H1 (cell line): ENCODE measurements around the gene KDR. TPM values are rescaled to one million over a fixed set of nuclear protein-coding genes. Genes with fewer than 3 reads are reported as not detected.

Experiments
- CTCF ChIA-PET: fragments of 300-600 bp; sonication (Branson Sonifier 250); formaldehyde crosslinking; loops from one replicate; lab custom pipeline; 2021; ENCODE audit not compliant: partially characterized antibody; lab: Charles Lee
- POLR2A ChIA-PET: fragments of 300-600 bp; sonication (Branson Sonifier 250); formaldehyde crosslinking; loops from one replicate; lab custom pipeline; 2021; ENCODE audit warnings: inconsistent platforms; ENCODE audit not compliant: partially characterized antibody; lab: Charles Lee
- DNase-seq, 2 experiments: peaks; one replicate each; pipeline versions ENCODE4 v3.0.0 to v3.0.0-alpha.2; 2010 to 2022; ENCODE audit warnings: low spot score in 2 of 2, low read depth in 1 of 2, mixed read lengths in 1 of 2
- FAIRE-seq: peaks from 2 replicates; lab custom pipeline; 2011; peaks lifted over from hg19 to GRCh38; lab: Jason Lieb, UNC
- H2AFZ ChIP-seq: 2 replicates; pipeline ENCODE4 v1.8.1; 2012; ENCODE audit warnings: low read length, inconsistent platforms
- H2AK5ac ChIP-seq: 2 replicates; pipeline ENCODE4 v1.6.1; 2013; ENCODE audit warnings: low read depth, low read length
- H2BK120ac ChIP-seq: replicated peaks from 2 replicates; pipeline ENCODE3; 2013; ENCODE audit warnings: low read depth, low read length, inconsistent platforms
- H2BK12ac ChIP-seq: 2 replicates; pipeline ENCODE4 v1.6.1; 2013; ENCODE audit warnings: low read depth, low read length
- H2BK15ac ChIP-seq: 2 replicates; pipeline ENCODE4 v1.6.1; 2013; ENCODE audit warnings: low read length
- H2BK20ac ChIP-seq: 2 replicates; pipeline ENCODE4 v1.6.1; 2013; ENCODE audit warnings: low read length
- H2BK5ac ChIP-seq: 2 replicates; pipeline ENCODE4 v1.6.1; 2013; ENCODE audit warnings: low read depth, low read length
- H3K14ac ChIP-seq: 2 replicates; pipeline ENCODE4 v1.6.1; 2013; ENCODE audit warnings: inconsistent platforms; ENCODE audit not compliant: insufficient read length
- H3K18ac ChIP-seq: 2 replicates; pipeline ENCODE4 v1.6.1; 2013; ENCODE audit warnings: low read length; ENCODE audit errors: extremely low read depth
- H3K23ac ChIP-seq: 2 replicates; pipeline ENCODE4 v1.6.1; 2013; ENCODE audit warnings: inconsistent platforms; ENCODE audit not compliant: insufficient read length
- H3K23me2 ChIP-seq: 2 replicates; pipeline ENCODE4 v1.6.1; 2013; ENCODE audit warnings: low read depth, low read length
- H3K27ac ChIP-seq: 2 replicates; pipeline ENCODE4 v1.6.1; 2011; ENCODE audit warnings: low read depth, low read length, inconsistent platforms
- H3K27me3 ChIP-seq, 4 experiments: replicated peaks in 1 of 4; 1 replicate in 1 of 4; 2 replicates in 3 of 4; pipeline versions ENCODE4 v1.6.1 to v1.8.1; 2011 to 2013; ENCODE audit warnings: low read length in 3 of 4, mild to moderate bottlenecking in 3 of 4, inconsistent platforms in 2 of 4, mixed read lengths in 2 of 4, moderate library complexity in 1 of 4; ENCODE audit not compliant: control insufficient read depth in 3 of 4, insufficient read depth in 3 of 4; ENCODE audit errors: extremely low read depth in 1 of 4
- H3K36me3 ChIP-seq, 4 experiments: 2 replicates each; pipeline versions ENCODE4 v1.6.1 to v1.8.1; 2011 to 2013; ENCODE audit warnings: mild to moderate bottlenecking in 4 of 4, low read length in 3 of 4, moderate library complexity in 2 of 4, control low read depth in 1 of 4, inconsistent platforms in 1 of 4; ENCODE audit not compliant: insufficient read depth in 4 of 4, control insufficient read depth in 2 of 4
- H3K4ac ChIP-seq: replicated peaks from 2 replicates; pipeline ENCODE3; 2013; ENCODE audit warnings: low read length, low read depth, mixed read lengths, inconsistent platforms; ENCODE audit not compliant: insufficient read length
- H3K4me1 ChIP-seq, 4 experiments: replicated peaks in 1 of 4; 1 replicate in 1 of 4; 2 replicates in 3 of 4; pipeline versions ENCODE4 v1.6.1 to v1.8.1; 2011 to 2013; ENCODE audit warnings: low read length in 3 of 4, inconsistent platforms in 2 of 4, mixed read lengths in 1 of 4; ENCODE audit not compliant: insufficient read depth in 4 of 4, control insufficient read depth in 3 of 4
- H3K4me2 ChIP-seq, 2 experiments: 2 replicates each; pipeline versions ENCODE4 v1.6.1 to v1.8.1; 2011 to 2013; ENCODE audit warnings: low read depth in 2 of 2, low read length in 2 of 2, control low read depth in 1 of 2, inconsistent platforms in 1 of 2, mild to moderate bottlenecking in 1 of 2; ENCODE audit not compliant: insufficient read depth in 1 of 2
- H3K4me3 ChIP-seq, 4 experiments: fragments of 200-600, 300-600 bp in 1 of 4; sonication (generic), shearing (Covaris generic), sonication (Bioruptor Twin) in 1 of 4; 2 replicates each; pipeline versions ENCODE4 v1.5.1 to v1.8.1; 2011 to 2016; ENCODE audit warnings: low read length in 4 of 4, low read depth in 3 of 4, control low read depth in 2 of 4, inconsistent platforms in 2 of 4, mild to moderate bottlenecking in 2 of 4, mixed read lengths in 1 of 4, moderate library complexity in 1 of 4; ENCODE audit not compliant: insufficient read depth in 2 of 4; ENCODE audit errors: extremely low read depth in 1 of 4
- H3K56ac ChIP-seq: replicated peaks from 2 replicates; pipeline ENCODE3; 2013; ENCODE audit warnings: low read depth, mild to moderate bottlenecking, mixed read lengths, low read length, inconsistent platforms; ENCODE audit not compliant: insufficient read length
- H3K79me1 ChIP-seq: 2 replicates; pipeline ENCODE4 v1.6.1; 2013; ENCODE audit warnings: low read depth, low read length, control low read depth
- H3K79me2 ChIP-seq, 2 experiments: 2 replicates each; pipeline versions ENCODE4 v1.6.1 to v1.8.1; 2012 to 2013; ENCODE audit warnings: low read length in 2 of 2, mild to moderate bottlenecking in 2 of 2, inconsistent platforms in 1 of 2; ENCODE audit not compliant: insufficient read depth in 2 of 2, control insufficient read depth in 1 of 2
- H3K9ac ChIP-seq, 4 experiments: replicated peaks in 1 of 4; 1 replicate in 1 of 4; 2 replicates in 3 of 4; pipeline versions ENCODE4 v1.6.1 to v1.8.1; 2011 to 2013; ENCODE audit warnings: low read depth in 3 of 4, low read length in 3 of 4, control low read depth in 2 of 4, mild to moderate bottlenecking in 2 of 4, moderate library complexity in 2 of 4, inconsistent platforms in 1 of 4; ENCODE audit errors: extremely low read depth in 1 of 4
- H3K9me3 ChIP-seq, 2 experiments: 2 replicates each; pipeline versions ENCODE4 v1.6.1 to v1.8.1; 2012 to 2013; ENCODE audit warnings: mild to moderate bottlenecking in 2 of 2, moderate library complexity in 2 of 2, control low read depth in 1 of 2, inconsistent platforms in 1 of 2, low read depth in 1 of 2, low read length in 1 of 2, mixed read lengths in 1 of 2; ENCODE audit not compliant: insufficient read depth in 2 of 2
- H4K20me1 ChIP-seq, 2 experiments: replicated peaks in 1 of 2; 2 replicates each; pipeline versions ENCODE3 to v1.8.1; 2011 to 2013; ENCODE audit warnings: inconsistent platforms in 2 of 2, low read length in 2 of 2, mild to moderate bottlenecking in 1 of 2; ENCODE audit not compliant: insufficient read depth in 2 of 2, control insufficient read depth in 1 of 2
- H4K5ac ChIP-seq: 2 replicates; pipeline ENCODE4 v1.6.1; 2013; ENCODE audit warnings: low read length, low read depth, mixed read lengths, inconsistent platforms; ENCODE audit not compliant: insufficient read length
- H4K8ac ChIP-seq: 2 replicates; pipeline ENCODE4 v1.8.0; 2013; ENCODE audit warnings: mild to moderate bottlenecking, moderate library complexity, low read length, inconsistent platforms; ENCODE audit not compliant: insufficient read depth; ENCODE audit errors: extremely low read depth
- H4K91ac ChIP-seq: replicated peaks from 2 replicates; pipeline ENCODE3; 2013; ENCODE audit warnings: low read length, mixed read lengths, inconsistent platforms; ENCODE audit not compliant: insufficient read length
- WGBS, 2 experiments: shearing (Covaris generic) in 1 of 2; methylation state at CpG; one replicate each; pipeline versions ENCODE4 v1.1.6 to v1.1.7; 2013 to 2015; ENCODE audit warnings: low lambda C conversion rate in 2 of 2, mixed read lengths in 2 of 2, inconsistent platforms in 1 of 2, low coverage in 1 of 2, missing lambda C conversion rate in 1 of 2; ENCODE audit not compliant: insufficient replicate concordance in 2 of 2, insufficient coverage in 1 of 2, insufficient read length in 1 of 2; ENCODE audit errors: extremely low coverage in 1 of 2, missing lambda C conversion rate in 1 of 2; 5-methylcytosine and 5-hydroxymethylcytosine counted together
- polyA plus RNA-seq, 7 experiments: library from polyadenylated mRNA; depleted of rRNA in 3 of 7; stranded (reverse) in 5 of 7; unstranded in 2 of 7; fragments of >200 nt in 5 of 7; fragments of 200-250 nt in 2 of 7; gene quantifications; 1 replicate in 5 of 7; 2 replicates in 1 of 7; 4 replicates in 1 of 7; pipeline versions ENCODE4 v1.2.1 to v1.2.3, GENCODE V29; 2011 to 2013; ENCODE audit warnings: missing spikeins in 2 of 7, mixed read lengths in 2 of 7
- total RNA-seq: library from RNA; stranded (reverse); fragmentation: NEBNext Ultra II Directional; extraction: Animal tissue kit (Norgen Biotek cat#: 25700); gene quantifications from 2 replicates; pipeline ENCODE4 v1.2.1, GENCODE V29; 2021

KDR gene
- total and polyA plus RNA-seq, 2 of the 8 experiments (the other 6 are each of a cell fraction or from before 2014, with no cell fraction given): 69.3 to 106 TPM

- Histone ChIP-seq H4K91ac (no peak overlapping the region), H4K8ac (no peak overlapping the region), H2BK5ac (no peak overlapping the region), H3K14ac (no peak overlapping the region), H3K23ac (no peak overlapping the region), H3K9ac (no peak overlapping the region), H3K23me2 (no peaks in the 10 kb centered on the region), H3K79me2 (no peaks in the 10 kb centered on the region), H3K4me3 (no peak overlapping the region), H3K79me1 (no peaks in the 10 kb centered on the region), H3K27me3 (no peaks in the 10 kb centered on the region), H3K56ac (no peak overlapping the region), H2BK120ac (no peak overlapping the region), H3K27ac (no peak overlapping the region), H2AFZ (no peak overlapping the region), H3K36me3 (no peaks in the 10 kb centered on the region; a peak in 1 of 8 replicates), H3K9me3 (no peaks in the 10 kb centered on the region), H3K4ac (no peak overlapping the region), H2AK5ac (no peak overlapping the region), H2BK20ac (no peak overlapping the region), H4K20me1 (no peaks in the 10 kb centered on the region), H2BK12ac (no peak overlapping the region), H2BK15ac (no peak overlapping the region), H4K5ac (no peak overlapping the region), H3K4me1 (peaks cover 0 to 10% (median 1%) of the 10 kb centered on the region in 4 experiments; a peak in 4 of 7 replicates), H3K18ac (no peak overlapping the region), H3K4me2 (no peak overlapping the region)
- ChIA-PET CTCF (interaction anchor here (1.2 kb wide), 1 partner anchor 49 kb away, joined by 3 read pairs; no protein-coding TSS in a partner anchor), POLR2A (interaction anchor here (1.9 kb wide), 1 partner anchor 11 kb away, joined by 5 read pairs; the partner anchor contains the start of gene KDR)
- FAIRE-seq (no peak), DNase-seq (no peak)
- WGBS, 2 experiments: 82% methylated on average over 2 of the region's 2 CpGs; no CpG with 5 or more reads in 1 of the 2 experiments
Measured at GRCh38 chr4:55136634-55137033, 11.2 kb upstream of the KDR start.
